Caco-2 (cell line): Measurements from ENCODE around the gene LRRC10B. TPM values are rescaled to one million over a fixed set of nuclear protein-coding genes. Genes with fewer than 3 reads are reported as not detected.

ENCODE experiments used
- BruUV-seq: library from RNA; stranded (reverse); fragments of 400-500 nt; replicated peaks from 2 replicates; lab custom pipeline; 2021; lab: Mats Ljungman, UMichigan
- CTCF ChIA-PET: fragments of 300-600 bp; sonication (Branson Sonifier 250); formaldehyde crosslinking; loops from one replicate; lab custom pipeline; 2022; ENCODE audit warnings: antibody characterized with exemption; lab: Charles Lee
- POLR2A ChIA-PET: fragments of 300-600 bp; sonication (Branson Sonifier 250); formaldehyde crosslinking; loops from one replicate; lab custom pipeline; 2022; ENCODE audit warnings: antibody characterized with exemption; lab: Charles Lee
- DNase-seq, 2 experiments: peaks; one replicate each; pipeline versions ENCODE4 v3.0.0 to v3.0.0-alpha.2; 2020 to 2022
- H3K27me3 ChIP-seq: replicated peaks from 2 replicates; pipeline ENCODE4 v1.6.0; 2011; ENCODE audit warnings: low read length; ENCODE audit not compliant: control insufficient read depth, insufficient read depth
- H3K36me3 ChIP-seq: 2 replicates; pipeline ENCODE4 v1.5.1; 2011; ENCODE audit warnings: low read length; ENCODE audit not compliant: control insufficient read depth, insufficient read depth
- H3K4me1 ChIP-seq: fragments of 250-450 bp; sonication (Bioruptor Pico); 2 replicates; pipeline ENCODE4 v1.5.1; 2020; ENCODE audit warnings: mild to moderate bottlenecking
- H3K4me3 ChIP-seq: 2 replicates; pipeline ENCODE4 v1.5.1; 2011; ENCODE audit warnings: low read depth, mild to moderate bottlenecking, control low read depth, low read length
- H3K9me3 ChIP-seq: fragments of 250-450 bp; sonication (Bioruptor Pico); 2 replicates; pipeline ENCODE4 v1.5.1; 2020; ENCODE audit warnings: mild to moderate bottlenecking, moderate library complexity
- H3K27ac Mint-ChIP-seq: one replicate; pipeline ENCODE4 v1.8.0; 2022; ENCODE audit warnings: mixed read lengths; ENCODE audit not compliant: unreplicated experiment
- H3K27me3 Mint-ChIP-seq: one replicate; pipeline ENCODE4 v1.8.0; 2022; ENCODE audit warnings: mixed read lengths; ENCODE audit not compliant: insufficient read depth, unreplicated experiment
- H3K36me3 Mint-ChIP-seq: one replicate; pipeline ENCODE4 v1.8.0; 2022; ENCODE audit warnings: mild to moderate bottlenecking, mixed read lengths; ENCODE audit not compliant: insufficient read depth, unreplicated experiment
- H3K4me1 Mint-ChIP-seq: one replicate; pipeline ENCODE4 v1.8.0; 2022; ENCODE audit warnings: low read depth, mixed read lengths; ENCODE audit not compliant: unreplicated experiment
- H3K4me3 Mint-ChIP-seq: one replicate; pipeline ENCODE4 v1.8.0; 2022; ENCODE audit warnings: mild to moderate bottlenecking, moderate library complexity, mixed read lengths; ENCODE audit not compliant: unreplicated experiment
- H3K9me3 Mint-ChIP-seq: one replicate; pipeline ENCODE4 v1.8.0; 2022; ENCODE audit warnings: mixed read lengths; ENCODE audit not compliant: unreplicated experiment
- intact Hi-C: fragments of 100-400 bp; cut with micrococcal nuclease; formaldehyde crosslinking; loops from one replicate; pipeline ENCODE4 v1.10.0; 2022; ENCODE audit not compliant: unreplicated experiment
- total RNA-seq: library from RNA; stranded (reverse); gene quantifications from 2 replicates; pipeline ENCODE4 v1.2.3, GENCODE V29; 2022
- TF ChIP-seq, protein P1 (sequence below), 2 experiments: fragments of 200-600 bp in 1 of 2; IDR thresholded peaks; 1 replicate in 1 of 2; 2 replicates in 1 of 2; pipeline versions ENCODE4 v1.5.1 to v1.8.0; 2011 to 2022; ENCODE audit warnings: antibody characterized with exemption in 1 of 2, control low read depth in 1 of 2, inconsistent platforms in 1 of 2, low read depth in 1 of 2, low read length in 1 of 2, mild to moderate bottlenecking in 1 of 2, moderate library complexity in 1 of 2; ENCODE audit not compliant: insufficient read depth in 1 of 2, severe bottlenecking in 1 of 2, unreplicated experiment in 1 of 2

The LRRC10B gene
- total RNA-seq, 1 experiment from 2014 or later: 0.34 TPM

DNA sequence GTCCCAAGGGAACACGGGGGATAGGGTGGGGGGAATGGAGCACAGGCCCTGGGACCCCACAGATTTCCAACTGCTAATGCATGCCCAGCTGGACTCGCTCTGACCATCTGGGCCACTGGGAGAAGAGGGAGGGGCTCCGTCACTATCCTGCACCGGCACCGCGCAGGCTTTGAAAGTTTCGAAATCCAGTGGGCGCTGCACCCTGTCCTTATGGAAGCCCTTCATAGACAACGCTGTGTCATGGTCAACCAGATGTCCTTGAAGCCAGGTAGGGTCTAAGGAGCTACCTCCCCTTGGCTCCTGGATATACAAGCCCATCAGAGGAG lies 30.1 kb downstream of the LRRC10B start:
- Mint-ChIP-seq H3K9me3 (no peaks in the 10 kb centered on the region), H3K36me3 (peaks cover 4% of the 10 kb centered on the region), H3K27ac (no peak overlapping the region), H3K4me3 (no peak overlapping the region), H3K4me1 (peaks cover 23% of the 10 kb centered on the region), H3K27me3 (no peaks in the 10 kb centered on the region)
- POLR2A ChIA-PET: no interaction called here
- Histone ChIP-seq H3K36me3 (no peaks in the 10 kb centered on the region; the same call in 1 of the 2 replicates), H3K27me3 (no peaks in the 10 kb centered on the region), H3K4me1 (peaks cover 22% of the 10 kb centered on the region), H3K9me3 (no peaks in the 10 kb centered on the region), H3K4me3 (no peak overlapping the region)
- TF ChIP-seq, protein P1, sequence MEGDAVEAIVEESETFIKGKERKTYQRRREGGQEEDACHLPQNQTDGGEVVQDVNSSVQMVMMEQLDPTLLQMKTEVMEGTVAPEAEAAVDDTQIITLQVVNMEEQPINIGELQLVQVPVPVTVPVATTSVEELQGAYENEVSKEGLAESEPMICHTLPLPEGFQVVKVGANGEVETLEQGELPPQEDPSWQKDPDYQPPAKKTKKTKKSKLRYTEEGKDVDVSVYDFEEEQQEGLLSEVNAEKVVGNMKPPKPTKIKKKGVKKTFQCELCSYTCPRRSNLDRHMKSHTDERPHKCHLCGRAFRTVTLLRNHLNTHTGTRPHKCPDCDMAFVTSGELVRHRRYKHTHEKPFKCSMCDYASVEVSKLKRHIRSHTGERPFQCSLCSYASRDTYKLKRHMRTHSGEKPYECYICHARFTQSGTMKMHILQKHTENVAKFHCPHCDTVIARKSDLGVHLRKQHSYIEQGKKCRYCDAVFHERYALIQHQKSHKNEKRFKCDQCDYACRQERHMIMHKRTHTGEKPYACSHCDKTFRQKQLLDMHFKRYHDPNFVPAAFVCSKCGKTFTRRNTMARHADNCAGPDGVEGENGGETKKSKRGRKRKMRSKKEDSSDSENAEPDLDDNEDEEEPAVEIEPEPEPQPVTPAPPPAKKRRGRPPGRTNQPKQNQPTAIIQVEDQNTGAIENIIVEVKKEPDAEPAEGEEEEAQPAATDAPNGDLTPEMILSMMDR (IDR thresholded peaks at IDR 0.05; ENCODE audit: insufficient read depth in 1 of 2, low read depth in 1 of 2, low read length in 1 of 2, severe bottlenecking in 1 of 2, unreplicated experiment in 1 of 2): no peak
- BruUV-seq: no TSS peak
- intact Hi-C loops: no loop called here
- CTCF ChIA-PET: interaction anchor here (0.6 kb wide), 1 partner anchor 39 kb away, joined by 3 read pairs; no protein-coding TSS in a partner anchor
- no peak for DNase-seq

DNA sequence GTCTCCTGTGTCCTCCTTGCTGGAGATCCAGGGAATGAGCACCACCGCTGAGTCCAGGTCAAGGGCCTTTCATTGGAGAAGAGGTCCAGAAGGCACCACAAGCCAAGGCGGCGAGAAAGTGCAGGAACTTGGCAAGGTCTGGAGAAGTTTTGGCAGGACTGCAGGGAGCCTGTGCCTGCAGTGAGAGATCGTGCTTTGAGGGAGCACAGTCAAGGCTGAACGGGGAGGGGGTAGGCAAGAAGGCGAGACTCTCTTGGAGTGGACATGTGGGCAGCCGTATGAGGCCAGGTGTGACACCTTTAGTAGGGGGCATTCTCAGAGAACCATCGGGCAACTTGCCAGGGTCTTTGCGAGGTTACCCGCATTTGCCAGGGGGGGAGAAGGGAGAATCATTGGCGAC lies 30.5 kb downstream of the LRRC10B start:
- Mint-ChIP-seq H3K36me3 (peaks cover 5% of the 10 kb centered on the region), H3K27me3 (no peaks in the 10 kb centered on the region), H3K4me3 (no peak overlapping the region), H3K9me3 (no peaks in the 10 kb centered on the region), H3K4me1 (peaks cover 21% of the 10 kb centered on the region), H3K27ac (no peak overlapping the region)
- Histone ChIP-seq H3K36me3 (no peaks in the 10 kb centered on the region; the same call in 1 of the 2 replicates), H3K27me3 (no peaks in the 10 kb centered on the region), H3K9me3 (no peaks in the 10 kb centered on the region), H3K4me1 (peaks cover 23% of the 10 kb centered on the region), H3K4me3 (no peak overlapping the region)
- no peak for DNase-seq
- CTCF ChIA-PET: interaction anchor here (0.6 kb wide), 1 partner anchor 38 kb away, joined by 3 read pairs; no protein-coding TSS in a partner anchor
- intact Hi-C loops: no loop called here
- TF ChIP-seq, protein P1 (IDR thresholded peaks at IDR 0.05; ENCODE audit: insufficient read depth in 1 of 2, low read depth in 1 of 2, low read length in 1 of 2, severe bottlenecking in 1 of 2, unreplicated experiment in 1 of 2): no peak
- POLR2A ChIA-PET: interaction anchor here (1.2 kb wide), 1 partner anchor 9 kb away, joined by 3 read pairs; no protein-coding TSS in a partner anchor
- BruUV-seq: no TSS peak

DNA sequence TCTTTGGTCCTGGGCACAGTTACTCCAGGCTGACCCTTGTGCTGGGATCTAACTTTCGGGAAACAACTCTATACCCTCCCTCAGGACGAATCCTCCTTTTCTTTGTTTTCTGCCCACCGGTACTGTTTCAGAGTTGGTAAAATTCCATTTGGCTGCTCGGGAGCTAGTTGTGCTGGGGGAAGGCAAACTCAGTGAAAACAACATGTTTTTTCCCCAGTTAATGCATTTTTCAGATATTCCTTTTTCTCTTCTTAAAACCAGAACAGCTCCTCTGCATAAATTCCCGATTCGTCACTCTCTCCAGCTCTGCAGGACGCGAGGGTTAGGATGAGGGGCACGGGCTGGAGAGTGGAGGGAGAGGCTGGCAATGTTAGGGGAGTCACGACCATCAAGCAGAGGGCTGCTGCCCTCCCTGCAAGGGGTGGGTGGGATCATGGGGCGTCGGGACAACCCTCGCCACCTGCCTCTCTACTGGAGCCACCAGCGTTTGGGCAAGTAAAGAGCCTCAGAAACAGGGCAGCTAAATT lies 31.3 kb downstream of the LRRC10B start:
- Mint-ChIP-seq H3K9me3 (no peaks in the 10 kb centered on the region), H3K36me3 (peaks cover 11% of the 10 kb centered on the region), H3K4me3 (no peak overlapping the region), H3K27me3 (no peaks in the 10 kb centered on the region), H3K27ac (no peak overlapping the region), H3K4me1 (peaks cover 19% of the 10 kb centered on the region)
- H3K27me3 ChIP-seq: no peaks in the 10 kb centered on the region
- TF ChIP-seq, protein P1 (IDR thresholded peaks at IDR 0.05; ENCODE audit: insufficient read depth in 1 of 2, low read depth in 1 of 2, low read length in 1 of 2, severe bottlenecking in 1 of 2, unreplicated experiment in 1 of 2): no peak
- POLR2A ChIA-PET: interaction anchor here (1.2 kb wide), 1 partner anchor 9 kb away, joined by 3 read pairs; no protein-coding TSS in a partner anchor
- no TSS peak for BruUV-seq
- H3K4me3 ChIP-seq: no peak overlapping the region
- intact Hi-C loops: no loop called here
- H3K36me3 ChIP-seq: no peaks in the 10 kb centered on the region; the same call in 1 of the 2 replicates
- CTCF ChIA-PET: no interaction called here
- H3K9me3 ChIP-seq: no peaks in the 10 kb centered on the region
- peaks cover 27% of the 10 kb centered on the region for H3K4me1 ChIP-seq
- no peak for DNase-seq
